NB4 (cell line): ENCODE measurements around the gene INSM1.

Experiments used
- MYC ChIP-seq: IDR thresholded peaks from 2 replicates; pipeline ENCODE4 v1.6.1; 2011; ENCODE audit warnings: low read depth, low read length
- POLR2A ChIP-seq: IDR thresholded peaks from 2 replicates; pipeline ENCODE4 v1.6.1; 2011; ENCODE audit warnings: mild to moderate bottlenecking; ENCODE audit not compliant: insufficient read length; ENCODE audit errors: extremely low read depth
- TF ChIP-seq, protein P1 (sequence below): IDR thresholded peaks from one replicate; pipeline ENCODE4 v1.5.1; 2012; ENCODE audit warnings: low read depth, low read length

DNA sequence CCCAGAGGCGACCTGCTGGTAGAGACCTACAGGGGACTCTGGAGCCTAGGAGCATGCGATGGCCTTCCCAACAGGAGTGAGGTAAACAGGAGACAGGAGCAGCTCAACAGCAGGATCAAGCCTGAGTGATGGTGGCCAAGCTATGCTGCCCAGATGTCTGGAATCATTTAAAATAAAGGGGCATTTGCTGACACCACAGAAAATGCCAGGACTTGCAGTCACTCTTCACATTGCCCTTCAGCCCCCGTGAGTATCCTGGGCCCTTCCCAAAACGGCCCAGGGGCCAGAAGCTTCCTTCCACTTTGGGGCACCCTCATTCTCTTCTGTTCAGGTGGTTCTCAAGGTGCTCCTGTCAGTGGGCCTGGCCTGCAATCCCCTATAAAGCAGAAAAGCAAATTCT, 23.2 kb downstream of the INSM1 start:
- TF ChIP-seq, protein P1, sequence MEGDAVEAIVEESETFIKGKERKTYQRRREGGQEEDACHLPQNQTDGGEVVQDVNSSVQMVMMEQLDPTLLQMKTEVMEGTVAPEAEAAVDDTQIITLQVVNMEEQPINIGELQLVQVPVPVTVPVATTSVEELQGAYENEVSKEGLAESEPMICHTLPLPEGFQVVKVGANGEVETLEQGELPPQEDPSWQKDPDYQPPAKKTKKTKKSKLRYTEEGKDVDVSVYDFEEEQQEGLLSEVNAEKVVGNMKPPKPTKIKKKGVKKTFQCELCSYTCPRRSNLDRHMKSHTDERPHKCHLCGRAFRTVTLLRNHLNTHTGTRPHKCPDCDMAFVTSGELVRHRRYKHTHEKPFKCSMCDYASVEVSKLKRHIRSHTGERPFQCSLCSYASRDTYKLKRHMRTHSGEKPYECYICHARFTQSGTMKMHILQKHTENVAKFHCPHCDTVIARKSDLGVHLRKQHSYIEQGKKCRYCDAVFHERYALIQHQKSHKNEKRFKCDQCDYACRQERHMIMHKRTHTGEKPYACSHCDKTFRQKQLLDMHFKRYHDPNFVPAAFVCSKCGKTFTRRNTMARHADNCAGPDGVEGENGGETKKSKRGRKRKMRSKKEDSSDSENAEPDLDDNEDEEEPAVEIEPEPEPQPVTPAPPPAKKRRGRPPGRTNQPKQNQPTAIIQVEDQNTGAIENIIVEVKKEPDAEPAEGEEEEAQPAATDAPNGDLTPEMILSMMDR, result no peak
- TF ChIP-seq POLR2A (no peak), MYC (no peak)
